Activated naive CD4-positive, alpha-beta T cell treated with Interleukin-2 at 50 U/mL for 16 hours (primary cell): Measurements from ENCODE around the gene MCOLN3.
"Not testable (repeated sequence)": the region's sequence is repeated elsewhere in the genome, so short reads cannot be mapped to it uniquely, and the experiment has no call there.

Source experiments
- DNase-seq: peaks from one replicate; pipeline ENCODE4 v3.0.0-alpha.2; 2020

Gene MCOLN3

GRCh38 chr1:84988588-84988987 lies 59.7 kb downstream of the MCOLN3 start:
- DNase-seq, result no peak

GRCh38 chr1:84986561-84986960 lies 61.7 kb downstream of the MCOLN3 start:
- not testable (repeated sequence) for DNase-seq

GRCh38 chr1:84985365-84985764 lies 62.9 kb downstream of the MCOLN3 start:
- DNase-seq, result no peak

GRCh38 chr1:84982395-84982794 lies 65.9 kb downstream of the MCOLN3 start:
- DNase-seq, result no peak

DNA sequence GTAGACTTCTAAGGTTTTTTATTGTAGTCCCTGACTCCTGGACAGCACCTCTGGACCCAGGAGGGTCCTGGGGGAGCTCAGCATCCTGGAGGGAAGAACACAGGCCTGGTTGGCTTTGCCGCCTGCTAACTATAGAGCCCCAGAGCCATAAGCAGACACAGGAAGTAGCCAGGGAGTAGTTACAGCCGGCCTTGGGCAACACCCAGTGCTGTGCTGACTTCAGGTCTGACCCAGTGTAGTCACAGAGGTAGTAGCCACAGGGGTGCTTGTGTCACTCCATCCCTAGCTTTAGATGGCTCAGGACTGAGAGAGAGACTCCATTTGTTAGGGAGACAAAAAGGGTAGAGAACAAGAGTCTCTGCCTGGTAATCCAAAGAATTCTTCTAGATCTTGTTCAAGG lies 73.3 kb downstream of the MCOLN3 start:
- no peak for DNase-seq

DNA sequence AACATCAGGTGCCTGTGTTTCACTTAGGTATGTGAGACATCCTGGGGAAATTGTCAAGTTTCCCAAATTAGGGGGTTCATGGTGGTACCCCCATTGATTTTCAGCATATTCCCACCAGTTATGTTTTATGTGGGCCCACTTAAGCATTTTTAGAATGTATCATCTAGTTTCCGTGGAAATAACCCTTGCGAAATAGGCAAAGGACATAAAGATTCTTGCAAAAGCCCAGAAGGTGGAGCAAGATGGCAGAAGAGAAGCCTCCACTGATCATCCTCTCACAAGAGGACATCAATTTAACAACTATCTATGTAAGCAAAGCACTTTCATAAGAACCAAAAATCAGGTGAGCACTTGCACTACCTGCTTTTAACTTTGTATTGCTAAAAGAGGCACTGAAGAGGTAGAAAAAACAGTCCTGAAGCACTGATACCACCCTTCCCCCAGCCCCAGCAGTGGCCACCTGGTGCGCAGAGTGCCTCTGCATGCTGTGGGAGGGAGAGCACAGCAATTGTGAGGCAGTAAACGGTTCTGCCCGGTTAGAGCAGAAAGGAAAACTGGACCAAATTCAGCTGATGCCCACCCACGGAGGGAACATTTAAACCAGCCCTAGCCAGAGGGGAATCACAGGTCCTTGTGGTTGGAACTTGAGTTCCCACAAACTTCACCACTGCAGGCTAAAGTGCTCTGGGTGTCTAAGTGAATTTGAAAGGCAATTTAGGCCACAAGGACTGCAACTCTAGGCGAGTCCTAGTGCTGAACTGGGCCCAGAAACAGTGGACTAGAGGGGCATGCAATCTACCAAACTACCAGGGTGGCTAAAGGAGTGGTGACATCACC lies 74.6 kb downstream of the MCOLN3 start:
- no peak for DNase-seq

GRCh38 chr1:84972377-84972987 lies 75.8 kb downstream of the MCOLN3 start:
- no peak for DNase-seq

DNA sequence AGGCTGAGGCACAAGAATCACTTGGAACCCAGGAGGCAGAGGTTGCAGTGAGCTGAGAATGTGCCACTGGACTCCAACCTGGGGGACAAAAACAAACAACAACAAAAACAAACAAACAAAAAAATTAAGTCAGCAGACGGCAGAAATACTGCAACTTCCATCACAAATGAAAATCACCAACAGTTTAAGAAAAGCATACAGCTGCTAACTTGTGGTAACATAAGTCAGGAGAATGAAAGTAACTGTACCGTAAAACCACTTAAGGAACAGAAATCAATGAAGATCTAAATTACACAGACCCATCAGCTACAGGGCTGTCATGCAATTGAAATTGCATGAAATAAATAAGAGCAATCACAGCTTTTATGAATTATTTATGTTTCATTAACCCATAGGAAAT lies 76.3 kb downstream of the MCOLN3 start:
- DNase-seq, result no peak

GRCh38 chr1:84969489-84970250 lies 78.6 kb downstream of the MCOLN3 start:
- DNase-seq, result peak; percentile 55

DNA sequence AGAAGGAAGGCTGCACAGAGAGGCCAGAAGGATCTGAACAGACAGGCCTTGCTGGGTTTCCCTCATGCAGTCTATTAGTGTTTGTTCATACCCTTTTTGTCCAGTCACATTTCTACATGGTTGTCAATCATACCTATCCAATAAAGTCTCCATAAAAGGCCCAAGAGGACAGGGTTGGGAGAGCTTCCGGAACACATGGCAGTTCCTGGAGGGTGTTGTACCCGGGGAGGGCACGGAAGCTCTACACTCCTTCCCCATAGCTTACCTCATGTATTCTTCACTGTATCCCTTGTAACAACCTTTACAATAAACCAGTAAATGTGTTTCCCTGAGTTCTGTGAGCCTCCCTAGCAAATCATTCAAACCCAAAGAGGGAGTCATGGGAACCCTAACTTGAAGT lies 79.4 kb downstream of the MCOLN3 start:
- DNase-seq, result no peak

GRCh38 chr1:84968101-84968500 lies 80.2 kb downstream of the MCOLN3 start:
- no peak for DNase-seq
